ENCODE measurements around the gene ELP5.
A peak's percentile ranks its signal among the peaks of the same experiment; 100 is the strongest.

Gene ELP5

GRCh38 chr17:7258731-7259554, 6.9 kb downstream of the ELP5 start:
- no peak for DNase-seq

- DNase-seq, result no peak
Observed at GRCh38 chr17:7259555-7259889, 7.5 kb downstream of the ELP5 start.

GRCh38 chr17:7260151-7260550, 8.1 kb downstream of the ELP5 start:
- DNase-seq, result no peak

GRCh38 chr17:7260651-7261378, 8.8 kb downstream of the ELP5 start:
- DNase-seq, result peak; percentile 50

GRCh38 chr17:7261379-7262191, 9.6 kb downstream of the ELP5 start:
- DNase-seq, result peak; percentile 52

GRCh38 chr17:7262192-7262934, 10.3 kb downstream of the ELP5 start, which contains the start of gene CLDN7:
TSS of gene CLDN7 (minus strand) at chr17:7262478. CDS start at chr17:7262043, 435 bp downstream.
- DNase-seq, result no peak

- DNase-seq, result no peak
Observed at GRCh38 chr17:7262935-7263800, 11.2 kb downstream of the ELP5 start.

GRCh38 chr17:7263801-7264078, 11.7 kb downstream of the ELP5 start:
- DNase-seq, result no peak

GRCh38 chr17:7266784-7267183, 14.8 kb downstream of the ELP5 start:
- no peak for DNase-seq

- no peak for DNase-seq
Observed at GRCh38 chr17:7279448-7279847, 27.4 kb downstream of the ELP5 start.

GRCh38 chr17:7280519-7281073, 28.6 kb downstream of the ELP5 start:
- DNase-seq, result peak; percentile 88

- DNase-seq, result peak; percentile 86
Observed at GRCh38 chr17:7281074-7281952, 29.3 kb downstream of the ELP5 start, which contains the start of gene SLC2A4. TSS of gene SLC2A4 (plus strand) at chr17:7281718. CDS start at chr17:7281935, 217 bp downstream.

GRCh38 chr17:7281953-7282751, 30.1 kb downstream of the ELP5 start:
- peak; percentile 31 for DNase-seq

GRCh38 chr17:7282752-7283321, 30.8 kb downstream of the ELP5 start:
- no peak for DNase-seq

GRCh38 chr17:7283471-7284216, 31.6 kb downstream of the ELP5 start:
- no peak for DNase-seq

GRCh38 chr17:7284911-7285310, 32.9 kb downstream of the ELP5 start:
- no peak for DNase-seq

- DNase-seq, result no peak
Observed at GRCh38 chr17:7285679-7286078, 33.7 kb downstream of the ELP5 start.

Measured in activated CD8-positive, alpha-beta memory T cell treated with anti-CD3 and anti-CD28 coated beads, Interleukin-2, amount 50 U/mL, for 4 hours (primary cell).